GM21515 (cell line): ENCODE measurements around the gene PTPA.
"Not testable (repeated sequence)": the region's sequence is repeated elsewhere in the genome, so short reads cannot be mapped to it uniquely, and the experiment has no call there.

ENCODE experiments used
- ATAC-seq: cut with Tn5 transposase; IDR thresholded peaks from one replicate; pipeline ENCODE4 v1.9.1; 2021; ENCODE audit not compliant: unreplicated experiment

Gene PTPA

GRCh38 chr9:129175825-129176633 is 64.8 kb downstream of the PTPA start:
- no peak for ATAC-seq

GRCh38 chr9:129176701-129177442 is 65.7 kb downstream of the PTPA start:
- no peak for ATAC-seq

- peak; percentile 21 for ATAC-seq
These were observed 66.2 kb downstream of the PTPA start for GRCh38 chr9:129177443-129177790.

- ATAC-seq: peak; percentile 73
These were observed 66.8 kb downstream of the PTPA start, which contains the start of gene IER5L for GRCh38 chr9:129177791-129178567. TSS of gene IER5L (minus strand) at chr9:129178261. CDS start at chr9:129178052, 209 bp downstream.

GRCh38 chr9:129178568-129179382 is 67.6 kb downstream of the PTPA start:
- no peak for ATAC-seq

GRCh38 chr9:129181246-129181645 is 70.0 kb downstream of the PTPA start:
- ATAC-seq: no peak

- no peak for ATAC-seq
These were observed 70.9 kb downstream of the PTPA start for GRCh38 chr9:129182122-129182521.

GRCh38 chr9:129182625-129183494 is 71.6 kb downstream of the PTPA start:
- ATAC-seq: no peak

GRCh38 chr9:129183495-129184218 is 72.4 kb downstream of the PTPA start:
- no peak for ATAC-seq

- no peak for ATAC-seq
These were observed 73.0 kb downstream of the PTPA start for GRCh38 chr9:129184219-129184524.

GRCh38 chr9:129184596-129185122 is 73.4 kb downstream of the PTPA start:
- no peak for ATAC-seq

GRCh38 chr9:129185402-129185801 is 74.2 kb downstream of the PTPA start:
- no peak for ATAC-seq

GRCh38 chr9:129185991-129186390 is 74.8 kb downstream of the PTPA start:
- ATAC-seq: no peak

- no peak for ATAC-seq
These were observed 75.8 kb downstream of the PTPA start for GRCh38 chr9:129187042-129187441.

GRCh38 chr9:129189971-129190370 is 78.8 kb downstream of the PTPA start:
- not testable (repeated sequence) for ATAC-seq

GRCh38 chr9:129191234-129191633 is 80.0 kb downstream of the PTPA start:
- ATAC-seq: no peak

- no peak for ATAC-seq
These were observed 82.4 kb downstream of the PTPA start for GRCh38 chr9:129193655-129194054.

- ATAC-seq: no peak
These were observed 83.0 kb downstream of the PTPA start for GRCh38 chr9:129194221-129194620.

GRCh38 chr9:129195606-129196005 is 84.4 kb downstream of the PTPA start:
- ATAC-seq: no peak
